DND-41 (cell line): ENCODE results near the gene ITSN1.

Experiments
- ATAC-seq: fragments of 200-7000 bp; cut with Tn5 transposase; 3 replicates; pipeline ENCODE4 v1.9.1; 2021; ENCODE audit warnings: low read depth; ENCODE audit not compliant: insufficient read depth
- DNase-seq: peaks from one replicate; pipeline ENCODE4 v3.0.0-alpha.2; 2020
- H2AFZ ChIP-seq: 2 replicates; pipeline ENCODE4 v1.6.0; 2012; ENCODE audit warnings: low read depth, low read length
- H3K27ac ChIP-seq: 2 replicates; pipeline ENCODE4 v1.5.1; 2012; ENCODE audit warnings: low read length, inconsistent platforms
- H3K27me3 ChIP-seq: fragments of 200-600 bp; sonication (generic); 2 replicates; pipeline ENCODE4 v1.6.0; 2012; ENCODE audit warnings: low read length, mild to moderate bottlenecking, inconsistent platforms; ENCODE audit not compliant: insufficient read depth, poor library complexity
- H3K36me3 ChIP-seq: 2 replicates; pipeline ENCODE4 v1.5.1; 2012; ENCODE audit warnings: low read length, inconsistent platforms; ENCODE audit not compliant: insufficient read depth
- H3K4me1 ChIP-seq: 2 replicates; pipeline ENCODE4 v1.5.1; 2012; ENCODE audit warnings: mild to moderate bottlenecking, low read length; ENCODE audit not compliant: insufficient read depth
- H3K4me2 ChIP-seq: 2 replicates; pipeline ENCODE4 v1.6.0; 2012; ENCODE audit warnings: mild to moderate bottlenecking, moderate library complexity, low read length, inconsistent platforms; ENCODE audit not compliant: insufficient read depth
- H3K4me3 ChIP-seq, 2 experiments: fragments of 200-600 bp in 1 of 2; shearing (Covaris generic) in 1 of 2; 2 replicates each; pipeline ENCODE4 v1.5.1; 2012 to 2016; ENCODE audit warnings: inconsistent platforms in 2 of 2, low read length in 2 of 2, mild to moderate bottlenecking in 2 of 2, low read depth in 1 of 2, moderate library complexity in 1 of 2
- H3K79me2 ChIP-seq: 2 replicates; pipeline ENCODE4 v1.6.0; 2012; ENCODE audit warnings: low read length, inconsistent platforms; ENCODE audit not compliant: insufficient read depth
- H3K9ac ChIP-seq: 2 replicates; pipeline ENCODE4 v1.6.0; 2012; ENCODE audit warnings: low read depth, mild to moderate bottlenecking, inconsistent platforms, low read length, moderate library complexity
- H3K9me3 ChIP-seq: 2 replicates; pipeline ENCODE4 v1.5.1; 2012; ENCODE audit warnings: low read length, moderate library complexity, mild to moderate bottlenecking, inconsistent platforms; ENCODE audit not compliant: insufficient read depth, severe bottlenecking
- H4K20me1 ChIP-seq: 2 replicates; pipeline ENCODE4 v1.6.0; 2012; ENCODE audit warnings: low read length; ENCODE audit not compliant: insufficient read depth
- CTCF ChIP-seq: IDR thresholded peaks from 2 replicates; pipeline ENCODE4 v1.5.1; 2012; ENCODE audit warnings: borderline replicate concordance, low read length, moderate library complexity, mild to moderate bottlenecking; ENCODE audit not compliant: poor library complexity, severe bottlenecking; ENCODE audit errors: extremely low read depth
- EZH2 ChIP-seq: IDR thresholded peaks from 3 replicates; pipeline ENCODE4 v1.6.1; 2012; ENCODE audit warnings: borderline replicate concordance, low read depth, mild to moderate bottlenecking, moderate library complexity, low read length, inconsistent platforms; ENCODE audit not compliant: severe bottlenecking

ITSN1 gene

GRCh38 chr21:33752260-33752659 is 110.0 kb downstream of the ITSN1 start:
- TF ChIP-seq EZH2, result no peak
- Histone ChIP-seq H3K27me3 (no peaks in the 10 kb centered on the region), H4K20me1 (no peaks in the 10 kb centered on the region), H3K4me3 (no peak overlapping the region), H3K9me3 (peaks cover 2% of the 10 kb centered on the region), H3K79me2 (no peaks in the 10 kb centered on the region), H3K36me3 (no peaks in the 10 kb centered on the region; the same call in 1 of the 2 replicates), H3K4me2 (no peak overlapping the region), H3K4me1 (no peaks in the 10 kb centered on the region), H2AFZ (no peak overlapping the region), H3K9ac (no peak overlapping the region), H3K27ac (no peak overlapping the region)
- ATAC-seq, result no peak
- DNase-seq, result no peak

- ATAC-seq, result no peak
These were observed 111.6 kb downstream of the ITSN1 start for GRCh38 chr21:33753886-33754285.

GRCh38 chr21:33754481-33754880 is 112.2 kb downstream of the ITSN1 start:
- Histone ChIP-seq H3K9me3 (no peaks in the 10 kb centered on the region), H3K4me3 (no peak overlapping the region), H3K9ac (no peak overlapping the region), H3K27me3 (no peaks in the 10 kb centered on the region), H3K27ac (no peak overlapping the region), H2AFZ (no peak overlapping the region), H3K4me2 (no peak overlapping the region), H3K36me3 (no peaks in the 10 kb centered on the region; the same call in 1 of the 2 replicates), H3K4me1 (no peaks in the 10 kb centered on the region), H4K20me1 (no peaks in the 10 kb centered on the region), H3K79me2 (no peaks in the 10 kb centered on the region)
- DNase-seq, result no peak
- TF ChIP-seq EZH2 (no peak), CTCF (no peak)
- ATAC-seq, result no peak

More at GRCh38 chr21:33753886-33754285, 111.6 kb downstream of the ITSN1 start:
- no peak for DNase-seq
- no peaks in the 10 kb centered on the region for H3K27me3 ChIP-seq
- no peak overlapping the region for H3K9ac ChIP-seq
- no peaks in the 10 kb centered on the region for H4K20me1 ChIP-seq
- no peak overlapping the region for H3K4me3 ChIP-seq
- H3K27ac ChIP-seq, result no peak overlapping the region
- no peaks in the 10 kb centered on the region for H3K4me1 ChIP-seq
- no peaks in the 10 kb centered on the region for H3K9me3 ChIP-seq
- H2AFZ ChIP-seq, result no peak overlapping the region
- H3K36me3 ChIP-seq, result no peaks in the 10 kb centered on the region; the same call in 1 of the 2 replicates
- TF ChIP-seq EZH2 (no peak), CTCF (no peak)
- H3K4me2 ChIP-seq, result no peak overlapping the region
- no peaks in the 10 kb centered on the region for H3K79me2 ChIP-seq

- Histone ChIP-seq H3K9me3 (no peaks in the 10 kb centered on the region), H2AFZ (no peak overlapping the region), H3K79me2 (no peaks in the 10 kb centered on the region), H3K27ac (no peak overlapping the region), H3K9ac (no peak overlapping the region), H4K20me1 (no peaks in the 10 kb centered on the region), H3K4me2 (no peak overlapping the region), H3K36me3 (no peaks in the 10 kb centered on the region; the same call in 1 of the 2 replicates), H3K4me1 (no peaks in the 10 kb centered on the region), H3K27me3 (no peaks in the 10 kb centered on the region), H3K4me3 (no peak overlapping the region)
- ATAC-seq (no peak), DNase-seq (no peak)
- TF ChIP-seq EZH2, result no peak
- TF ChIP-seq CTCF, result no peak
These were observed 113.1 kb downstream of the ITSN1 start for GRCh38 chr21:33755354-33755753.
